COLO668 (cell line): ENCODE results near the gene SERP2.

Experiments used
- DNase-seq: peaks from one replicate; lab custom pipeline; 2025; ENCODE audit not compliant: unreplicated experiment; lab: John Stamatoyannopoulos, UW

The SERP2 gene

GRCh38 chr13:44355621-44356020 lies 18.0 kb upstream of the SERP2 start:
- DNase-seq, result no peak

GRCh38 chr13:44359983-44360375 lies 13.6 kb upstream of the SERP2 start:
- DNase-seq, result no peak

GRCh38 chr13:44362394-44363040 lies 11.1 kb upstream of the SERP2 start:
- DNase-seq, result no peak

- DNase-seq, result no peak
Observed at GRCh38 chr13:44363631-44364344, 9.8 kb upstream of the SERP2 start.

GRCh38 chr13:44364345-44365000 lies 9.2 kb upstream of the SERP2 start:
- DNase-seq, result no peak

GRCh38 chr13:44365008-44365407 lies 8.6 kb upstream of the SERP2 start:
- no peak for DNase-seq

- DNase-seq, result no peak
Observed at GRCh38 chr13:44365899-44366298, 7.7 kb upstream of the SERP2 start.

- no peak for DNase-seq
Observed at GRCh38 chr13:44368062-44368591, 5.5 kb upstream of the SERP2 start.

GRCh38 chr13:44368599-44369368 lies 4.8 kb upstream of the SERP2 start:
- peak; percentile 71 for DNase-seq

GRCh38 chr13:44371421-44371820 lies 2.2 kb upstream of the SERP2 start:
- DNase-seq, result no peak

GRCh38 chr13:44373247-44373600 lies 400 bp upstream of the SERP2 start:
- no peak for DNase-seq

GRCh38 chr13:44374348-44374712 lies 706 bp downstream of the SERP2 start:
- DNase-seq, result no peak

GRCh38 chr13:44378277-44378676 lies 4.7 kb downstream of the SERP2 start:
- no peak for DNase-seq

GRCh38 chr13:44379885-44380284 lies 6.3 kb downstream of the SERP2 start:
- DNase-seq, result no peak

- no peak for DNase-seq
Observed at GRCh38 chr13:44380404-44381165, 7.0 kb downstream of the SERP2 start.

GRCh38 chr13:44382635-44383145 lies 9.1 kb downstream of the SERP2 start:
- DNase-seq, result no peak

GRCh38 chr13:44383945-44384344 lies 10.3 kb downstream of the SERP2 start:
- DNase-seq, result no peak

GRCh38 chr13:44384778-44385177 lies 11.2 kb downstream of the SERP2 start:
- no peak for DNase-seq

- no peak for DNase-seq
Observed at GRCh38 chr13:44385401-44385800, 11.8 kb downstream of the SERP2 start.

- no peak for DNase-seq
Observed at GRCh38 chr13:44385847-44386246, 12.2 kb downstream of the SERP2 start.
